Mesothelial cell of epicardium (in vitro differentiated cells): Measurements from ENCODE around the gene GIPC3. TPM values are rescaled to one million over a fixed set of nuclear protein-coding genes. Genes with fewer than 3 reads are reported as not detected.

Source experiments
- DNase-seq, 2 experiments: peaks; one replicate each; pipeline ENCODE4 v3.0.0; 2021; ENCODE audit warnings: low spot score in 2 of 2; ENCODE audit not compliant: unreplicated experiment in 2 of 2
- H3K27ac Mint-ChIP-seq: 2 replicates; pipeline ENCODE4 v1.8.0; 2021; ENCODE audit warnings: mixed read lengths
- H3K27me3 Mint-ChIP-seq: 2 replicates; pipeline ENCODE4 v1.8.0; 2021; ENCODE audit warnings: low read depth, mixed read lengths
- H3K36me3 Mint-ChIP-seq: 2 replicates; pipeline ENCODE4 v1.8.0; 2021; ENCODE audit warnings: mixed read lengths
- H3K4me1 Mint-ChIP-seq: 2 replicates; pipeline ENCODE4 v1.8.0; 2021; ENCODE audit warnings: mixed read lengths
- H3K4me3 Mint-ChIP-seq: 2 replicates; pipeline ENCODE4 v1.8.0; 2021; ENCODE audit warnings: mild to moderate bottlenecking, moderate library complexity, mixed read lengths
- H3K9me3 Mint-ChIP-seq: 2 replicates; pipeline ENCODE4 v1.8.0; 2021; ENCODE audit warnings: mixed read lengths
- CTCF ChIP-seq: fragments of 200-600 bp; sonication (generic); IDR thresholded peaks from one replicate; pipeline ENCODE4 v1.5.0; 2021; ENCODE audit warnings: antibody characterized with exemption; ENCODE audit not compliant: unreplicated experiment
- total RNA-seq: library from RNA; stranded (reverse); gene quantifications from 3 replicates; pipeline ENCODE4 v1.2.1, GENCODE V29; 2021

GIPC3 gene
- total RNA-seq, 1 donor from 2014 or later, result 0.07 TPM

DNA sequence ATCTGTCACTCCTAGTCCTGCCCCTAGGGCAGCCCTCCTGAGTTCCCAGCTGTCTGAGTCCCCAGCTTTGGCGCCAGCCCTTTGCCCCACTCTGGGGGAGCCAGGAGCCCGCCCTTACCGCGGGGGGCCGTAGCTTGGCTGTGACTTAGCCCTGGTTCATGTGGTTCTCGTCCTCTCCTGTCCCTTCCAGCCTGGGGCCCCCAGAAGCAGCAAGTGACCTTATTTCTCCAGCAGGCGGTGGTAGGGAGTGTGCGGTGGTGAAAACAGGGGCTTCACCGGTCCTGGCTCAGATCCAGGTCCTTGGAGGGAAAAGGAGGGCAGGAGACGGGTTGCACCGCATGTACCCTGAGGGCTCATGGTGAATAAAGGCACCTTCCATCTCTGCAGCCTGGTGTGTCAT, 7.9 kb downstream of the GIPC3 start:
- no peak for TF ChIP-seq CTCF
- no peak for DNase-seq
- Mint-ChIP-seq H3K9me3 (no peaks in the 10 kb centered on the region), H3K4me3 (no peak overlapping the region), H3K27ac (no peak overlapping the region), H3K36me3 (no peaks in the 10 kb centered on the region), H3K4me1 (no peaks in the 10 kb centered on the region), H3K27me3 (peaks cover 33% of the 10 kb centered on the region)

- Mint-ChIP-seq H3K27me3 (peaks cover 26% of the 10 kb centered on the region), H3K27ac (no peak overlapping the region), H3K9me3 (no peaks in the 10 kb centered on the region), H3K36me3 (no peaks in the 10 kb centered on the region), H3K4me3 (no peak overlapping the region), H3K4me1 (no peaks in the 10 kb centered on the region)
- TF ChIP-seq CTCF, result no peak
- DNase-seq, result no peak
Measured at GRCh38 chr19:3595521-3596061, 10.3 kb downstream of the GIPC3 start.

- Mint-ChIP-seq H3K36me3 (no peaks in the 10 kb centered on the region), H3K27me3 (peaks cover 5% of the 10 kb centered on the region), H3K4me1 (no peaks in the 10 kb centered on the region), H3K4me3 (no peak overlapping the region), H3K27ac (no peak overlapping the region), H3K9me3 (no peaks in the 10 kb centered on the region)
- no peak for TF ChIP-seq CTCF
- DNase-seq, result no peak
Measured at GRCh38 chr19:3599776-3600187, 14.5 kb downstream of the GIPC3 start.

GRCh38 chr19:3601021-3601420, 15.7 kb downstream of the GIPC3 start:
- Mint-ChIP-seq H3K27me3 (peaks cover 2% of the 10 kb centered on the region), H3K9me3 (no peaks in the 10 kb centered on the region), H3K27ac (no peak overlapping the region), H3K36me3 (no peaks in the 10 kb centered on the region), H3K4me1 (no peaks in the 10 kb centered on the region), H3K4me3 (no peak overlapping the region)
- TF ChIP-seq CTCF, result no peak
- no peak for DNase-seq

- no peak for DNase-seq
- Mint-ChIP-seq H3K9me3 (no peaks in the 10 kb centered on the region), H3K4me3 (no peak overlapping the region), H3K27ac (no peak overlapping the region), H3K27me3 (peaks cover 16% of the 10 kb centered on the region), H3K36me3 (no peaks in the 10 kb centered on the region), H3K4me1 (peaks cover 10% of the 10 kb centered on the region)
- no peak for TF ChIP-seq CTCF
Measured at GRCh38 chr19:3603121-3603811, 18.0 kb downstream of the GIPC3 start.
